Femur (tissue), 1 donor: Measurements from ENCODE around the gene NOL4L.
"Not testable (repeated sequence)": the region's sequence is repeated elsewhere in the genome, so short reads cannot be mapped to it uniquely, and the experiment has no call there.

Source experiments
- DNase-seq: peaks from one replicate; pipeline ENCODE4 v3.0.0-alpha.2; 2017

The NOL4L gene

GRCh38 chr20:32595143-32595542 lies 10.0 kb upstream of the NOL4L start:
- DNase-seq: no peak

- not testable (repeated sequence) for DNase-seq
Observed at GRCh38 chr20:32594669-32595068, 9.5 kb upstream of the NOL4L start.

- no peak for DNase-seq
Observed at GRCh38 chr20:32594204-32594603, 9.1 kb upstream of the NOL4L start.

GRCh38 chr20:32592616-32593015 lies 7.5 kb upstream of the NOL4L start:
- not testable (repeated sequence) for DNase-seq

- DNase-seq: no peak
Observed at GRCh38 chr20:32592022-32592421, 6.9 kb upstream of the NOL4L start.

GRCh38 chr20:32589769-32590168 lies 4.6 kb upstream of the NOL4L start:
- no peak for DNase-seq

- no peak for DNase-seq
Observed at GRCh38 chr20:32589256-32589655, 4.1 kb upstream of the NOL4L start.

- no peak for DNase-seq
Observed at GRCh38 chr20:32588040-32588439, 2.9 kb upstream of the NOL4L start.

- no peak for DNase-seq
Observed at GRCh38 chr20:32586291-32586690, 1.2 kb upstream of the NOL4L start.

GRCh38 chr20:32585586-32586127 lies 524 bp upstream of the NOL4L start:
- no peak for DNase-seq

- no peak for DNase-seq
Observed at GRCh38 chr20:32583581-32584070, 1.5 kb downstream of the NOL4L start.

- peak; percentile 60 for DNase-seq
Observed at GRCh38 chr20:32582659-32583580, 2.2 kb downstream of the NOL4L start.

GRCh38 chr20:32581839-32582658 lies 3.1 kb downstream of the NOL4L start:
- DNase-seq: no peak

GRCh38 chr20:32580970-32581838 lies 3.9 kb downstream of the NOL4L start:
- DNase-seq: no peak

- no peak for DNase-seq
Observed at GRCh38 chr20:32580219-32580969, 4.7 kb downstream of the NOL4L start.

- no peak for DNase-seq
Observed at GRCh38 chr20:32578840-32579390, 6.2 kb downstream of the NOL4L start.

GRCh38 chr20:32578062-32578461 lies 7.1 kb downstream of the NOL4L start:
- DNase-seq: not testable (repeated sequence)

- DNase-seq: no peak
Observed at GRCh38 chr20:32577657-32578056, 7.5 kb downstream of the NOL4L start.

- DNase-seq: no peak
Observed at GRCh38 chr20:32577023-32577422, 8.1 kb downstream of the NOL4L start.

- DNase-seq: no peak
Observed at GRCh38 chr20:32576560-32576959, 8.6 kb downstream of the NOL4L start.

- DNase-seq: no peak
Observed at GRCh38 chr20:32575805-32576204, 9.3 kb downstream of the NOL4L start.
